CD14-positive monocyte (primary cell): ENCODE results near the gene ZNF184. TPM values are rescaled to one million over a fixed set of nuclear protein-coding genes. Genes with fewer than 3 reads are reported as not detected.
"Not testable (repeated sequence)": the region's sequence is repeated elsewhere in the genome, so short reads cannot be mapped to it uniquely, and the experiment has no call there.

Experiments
- DNase-seq, 3 donors: peaks; one replicate each; pipeline ENCODE4 v3.0.0-alpha.2; 2011 to 2022
- H2AFZ ChIP-seq: 2 replicates; pipeline ENCODE4 v1.6.0; 2012; ENCODE audit warnings: mild to moderate bottlenecking, low read depth, low read length, inconsistent platforms; ENCODE audit not compliant: insufficient read depth, poor library complexity, severe bottlenecking
- H3K27ac ChIP-seq, 2 donors: 1 replicate in 1 of 2; 2 replicates in 1 of 2; pipeline ENCODE4 v1.5.1; 2012 to 2013; ENCODE audit warnings: low read length in 2 of 2, control low read depth in 1 of 2, inconsistent platforms in 1 of 2, low read depth in 1 of 2, mild to moderate bottlenecking in 1 of 2
- H3K27me3 ChIP-seq, 2 donors: one replicate each; pipeline versions ENCODE4 v1.6.0 to v1.6.1; 2011 to 2013; ENCODE audit warnings: low read length in 2 of 2; ENCODE audit not compliant: control insufficient read depth in 2 of 2, insufficient read depth in 2 of 2
- H3K36me3 ChIP-seq, 2 donors: replicated peaks in 1 of 2; 1 replicate in 1 of 2; 2 replicates in 1 of 2; pipeline versions ENCODE4 v1.5.1 to v1.6.1; 2012 to 2013; ENCODE audit warnings: low read length in 2 of 2, control low read depth in 1 of 2, inconsistent platforms in 1 of 2, mild to moderate bottlenecking in 1 of 2; ENCODE audit not compliant: insufficient read depth in 2 of 2, control insufficient read depth in 1 of 2
- H3K4me1 ChIP-seq, 2 donors: 1 replicate in 1 of 2; 2 replicates in 1 of 2; pipeline versions ENCODE4 v1.5.1 to v1.6.1; 2012 to 2013; ENCODE audit warnings: low read length in 2 of 2, control low read depth in 1 of 2, inconsistent platforms in 1 of 2, mild to moderate bottlenecking in 1 of 2, moderate library complexity in 1 of 2; ENCODE audit not compliant: insufficient read depth in 2 of 2, control insufficient read depth in 1 of 2
- H3K4me2 ChIP-seq: replicated peaks from 2 replicates; pipeline ENCODE3; 2012; ENCODE audit warnings: low read length, moderate library complexity, mild to moderate bottlenecking; ENCODE audit not compliant: poor library complexity, severe bottlenecking; ENCODE audit errors: extremely low read depth
- H3K4me3 ChIP-seq, 3 experiments: fragments of 200-600 bp in 1 of 3; sonication (generic) in 1 of 3; replicated peaks in 1 of 3; 1 replicate in 2 of 3; 2 replicates in 1 of 3; pipeline ENCODE4 v1.5.1; 2011 to 2013; ENCODE audit warnings: low read length in 3 of 3, mild to moderate bottlenecking in 3 of 3, control low read depth in 2 of 3, low read depth in 2 of 3, inconsistent platforms in 1 of 3, moderate library complexity in 1 of 3
- H3K79me2 ChIP-seq: 2 replicates; pipeline ENCODE4 v1.6.0; 2012; ENCODE audit warnings: mild to moderate bottlenecking, control low read depth, inconsistent platforms, low read length, moderate library complexity; ENCODE audit not compliant: insufficient read depth
- H3K9ac ChIP-seq: 2 replicates; pipeline ENCODE4 v1.6.0; 2017; ENCODE audit warnings: low read length, mild to moderate bottlenecking; ENCODE audit not compliant: insufficient read depth, poor library complexity, severe bottlenecking
- H3K9me3 ChIP-seq, 2 donors: replicated peaks in 1 of 2; 1 replicate in 1 of 2; 2 replicates in 1 of 2; pipeline versions ENCODE4 v1.5.1 to v1.6.1; 2012 to 2013; ENCODE audit warnings: low read length in 2 of 2, control low read depth in 1 of 2; ENCODE audit not compliant: control insufficient read depth in 1 of 2, insufficient read depth in 1 of 2
- H4K20me1 ChIP-seq: 2 replicates; pipeline ENCODE4 v1.6.0; 2012; ENCODE audit warnings: mild to moderate bottlenecking, low read length, control low read depth, moderate library complexity; ENCODE audit not compliant: insufficient read depth
- H3K27ac Mint-ChIP-seq, 7 donors: one replicate each; pipeline ENCODE4 v1.8.0; 2020; ENCODE audit warnings: mild to moderate bottlenecking in 7 of 7, mixed read lengths in 7 of 7, moderate library complexity in 6 of 7, inconsistent platforms in 2 of 7
- H3K27me3 Mint-ChIP-seq, 3 donors: one replicate each; pipeline ENCODE4 v1.8.0; 2021 to 2022; ENCODE audit warnings: low read depth in 3 of 3, mild to moderate bottlenecking in 3 of 3, mixed read lengths in 3 of 3, moderate library complexity in 3 of 3, inconsistent platforms in 1 of 3
- H3K36me3 Mint-ChIP-seq, 2 donors: one replicate each; pipeline ENCODE4 v1.8.0; 2020; ENCODE audit warnings: mixed read lengths in 2 of 2, inconsistent platforms in 1 of 2, mild to moderate bottlenecking in 1 of 2
- H3K4me1 Mint-ChIP-seq: one replicate; pipeline ENCODE4 v1.8.0; 2020; ENCODE audit warnings: mild to moderate bottlenecking, mixed read lengths
- H3K4me3 Mint-ChIP-seq, 2 donors: one replicate each; pipeline ENCODE4 v1.8.0; 2020; ENCODE audit warnings: mild to moderate bottlenecking in 2 of 2, mixed read lengths in 2 of 2, moderate library complexity in 1 of 2
- H3K9me3 Mint-ChIP-seq, 7 donors: one replicate each; pipeline ENCODE4 v1.8.0; 2020 to 2022; ENCODE audit warnings: mixed read lengths in 7 of 7, mild to moderate bottlenecking in 6 of 7, moderate library complexity in 6 of 7, inconsistent platforms in 2 of 7
- WGBS: methylation state at CpG from one replicate; pipeline ENCODE4 v1.1.5; 2013; ENCODE audit warnings: missing lambda C conversion rate; ENCODE audit not compliant: insufficient coverage; 5-methylcytosine and 5-hydroxymethylcytosine counted together
- intact Hi-C, 2 donors: fragments of 100-400 bp; cut with micrococcal nuclease; formaldehyde crosslinking; loops; one replicate each; pipeline versions ENCODE4 v1.15.0 to v1.15.1; 2023
- polyA plus RNA-seq, 3 donors: library from polyadenylated mRNA; depleted of rRNA in 1 of 3; unstranded in 2 of 3; stranded (reverse) in 1 of 3; fragments of 300-500 nt in 2 of 3; fragments of >200 nt in 1 of 3; fragmentation: Illumina TruSeq in 2 of 3; gene quantifications; 1 replicate in 2 of 3; 2 replicates in 1 of 3; pipeline ENCODE4 v1.2.3, GENCODE V29; 2012 to 2021
- TF ChIP-seq, protein P1 (sequence below): fragments of 200-600 bp; IDR thresholded peaks from one replicate; pipeline ENCODE4 v1.8.0; 2022; ENCODE audit warnings: antibody characterized with exemption, mild to moderate bottlenecking

ZNF184 gene
- polyA plus RNA-seq, 3 donors = 1.00 to 1.5 (median 1.5) TPM

DNA sequence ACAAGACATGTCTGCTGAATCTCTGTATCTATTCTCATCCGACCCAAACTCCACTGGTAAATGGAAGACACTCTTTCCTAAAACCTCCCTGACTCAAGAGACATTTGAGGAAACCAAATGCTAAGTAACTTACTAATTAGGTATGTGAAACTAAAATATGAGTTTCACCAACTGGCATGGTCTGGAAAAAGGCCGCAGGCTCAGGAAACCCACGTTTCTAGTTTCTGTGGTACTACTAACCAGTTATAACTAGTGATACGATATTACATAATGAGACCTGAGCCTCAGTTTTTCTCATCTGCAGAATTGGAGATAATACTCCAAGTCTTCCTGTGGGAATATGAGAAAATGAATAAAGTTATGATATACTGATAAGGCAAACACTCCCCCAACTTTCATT is 44.4 kb downstream of the ZNF184 start:
- no peaks in the 10 kb centered on the region for H3K36me3 ChIP-seq
- TF ChIP-seq, protein P1, sequence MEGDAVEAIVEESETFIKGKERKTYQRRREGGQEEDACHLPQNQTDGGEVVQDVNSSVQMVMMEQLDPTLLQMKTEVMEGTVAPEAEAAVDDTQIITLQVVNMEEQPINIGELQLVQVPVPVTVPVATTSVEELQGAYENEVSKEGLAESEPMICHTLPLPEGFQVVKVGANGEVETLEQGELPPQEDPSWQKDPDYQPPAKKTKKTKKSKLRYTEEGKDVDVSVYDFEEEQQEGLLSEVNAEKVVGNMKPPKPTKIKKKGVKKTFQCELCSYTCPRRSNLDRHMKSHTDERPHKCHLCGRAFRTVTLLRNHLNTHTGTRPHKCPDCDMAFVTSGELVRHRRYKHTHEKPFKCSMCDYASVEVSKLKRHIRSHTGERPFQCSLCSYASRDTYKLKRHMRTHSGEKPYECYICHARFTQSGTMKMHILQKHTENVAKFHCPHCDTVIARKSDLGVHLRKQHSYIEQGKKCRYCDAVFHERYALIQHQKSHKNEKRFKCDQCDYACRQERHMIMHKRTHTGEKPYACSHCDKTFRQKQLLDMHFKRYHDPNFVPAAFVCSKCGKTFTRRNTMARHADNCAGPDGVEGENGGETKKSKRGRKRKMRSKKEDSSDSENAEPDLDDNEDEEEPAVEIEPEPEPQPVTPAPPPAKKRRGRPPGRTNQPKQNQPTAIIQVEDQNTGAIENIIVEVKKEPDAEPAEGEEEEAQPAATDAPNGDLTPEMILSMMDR = no peak
- H3K4me1 ChIP-seq = no peaks in the 10 kb centered on the region
- H3K4me3 ChIP-seq = no peak overlapping the region
- Mint-ChIP-seq H3K36me3 (no peaks in the 10 kb centered on the region), H3K9me3 (peaks cover 14 to 31% (median 25%) of the 10 kb centered on the region in 7 donors), H3K27me3 (peaks cover 0 to 3% (median 0%) of the 10 kb centered on the region in 3 donors), H3K4me3 (no peak overlapping the region), H3K27ac (no peak overlapping the region), H3K4me1 (no peaks in the 10 kb centered on the region)
- H2AFZ ChIP-seq = no peak overlapping the region
- no peak overlapping the region for H3K4me2 ChIP-seq
- H4K20me1 ChIP-seq = no peaks in the 10 kb centered on the region
- peaks cover 29 to 34% of the 10 kb centered on the region in 2 donors for H3K9me3 ChIP-seq
- no peak overlapping the region for H3K9ac ChIP-seq
- WGBS = 78% methylated on average over 2 of the region's 4 CpGs
- H3K79me2 ChIP-seq = no peaks in the 10 kb centered on the region
- no peaks in the 10 kb centered on the region for H3K27me3 ChIP-seq
- H3K27ac ChIP-seq = no peak overlapping the region
- intact Hi-C loops = no loop called here
- DNase-seq = no peak

DNA sequence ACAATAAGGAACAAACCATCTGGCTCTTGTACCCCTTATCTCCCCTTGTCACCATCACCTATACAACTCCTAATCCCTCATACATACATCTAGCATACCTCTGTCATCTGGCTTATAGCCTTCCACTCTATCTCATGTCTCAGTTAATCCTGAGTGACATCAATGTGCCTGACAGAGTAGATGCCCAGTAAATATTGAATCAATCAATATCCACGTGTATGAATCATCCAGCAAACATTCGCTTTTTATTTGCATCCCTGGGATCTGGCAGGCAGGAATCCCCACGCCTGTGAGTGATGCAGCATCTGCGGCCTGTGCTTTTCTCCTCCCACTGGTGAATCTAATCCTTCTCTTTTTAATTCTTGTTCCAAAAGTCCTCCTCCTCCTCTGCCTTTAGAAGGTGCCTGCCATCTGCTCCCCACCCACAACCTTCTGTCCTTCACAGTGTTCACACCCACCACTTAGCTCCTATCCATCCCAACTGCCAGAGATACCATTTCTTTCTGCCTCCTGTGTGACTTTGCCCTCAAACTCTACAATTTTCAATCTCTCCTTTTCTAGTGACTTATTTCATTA is 46.8 kb downstream of the ZNF184 start:
- H3K9ac ChIP-seq = no peak overlapping the region
- H4K20me1 ChIP-seq = no peaks in the 10 kb centered on the region
- peaks cover 0 to 5% (median 0%) of the 10 kb centered on the region in 3 donors for H3K27me3 Mint-ChIP-seq
- DNase-seq = no peak
- H3K79me2 ChIP-seq = no peaks in the 10 kb centered on the region
- H3K4me1 ChIP-seq = no peaks in the 10 kb centered on the region
- no peaks in the 10 kb centered on the region for H3K36me3 Mint-ChIP-seq
- H3K4me1 Mint-ChIP-seq = no peaks in the 10 kb centered on the region
- no peak overlapping the region for H3K27ac Mint-ChIP-seq
- H3K9me3 Mint-ChIP-seq = peaks cover 16 to 40% (median 35%) of the 10 kb centered on the region in 7 donors
- no peaks in the 10 kb centered on the region for H3K27me3 ChIP-seq
- intact Hi-C loops = no loop called here
- H3K9me3 ChIP-seq = peaks cover 39 to 44% of the 10 kb centered on the region in 2 donors
- H3K4me3 ChIP-seq = no peak overlapping the region
- 92% methylated on average over 4 of the region's 4 CpGs for WGBS
- TF ChIP-seq, protein P1 = no peak
- no peaks in the 10 kb centered on the region for H3K36me3 ChIP-seq
- H2AFZ ChIP-seq = no peak overlapping the region
- no peak overlapping the region for H3K4me2 ChIP-seq
- no peak overlapping the region for H3K27ac ChIP-seq
- H3K4me3 Mint-ChIP-seq = no peak overlapping the region

DNA sequence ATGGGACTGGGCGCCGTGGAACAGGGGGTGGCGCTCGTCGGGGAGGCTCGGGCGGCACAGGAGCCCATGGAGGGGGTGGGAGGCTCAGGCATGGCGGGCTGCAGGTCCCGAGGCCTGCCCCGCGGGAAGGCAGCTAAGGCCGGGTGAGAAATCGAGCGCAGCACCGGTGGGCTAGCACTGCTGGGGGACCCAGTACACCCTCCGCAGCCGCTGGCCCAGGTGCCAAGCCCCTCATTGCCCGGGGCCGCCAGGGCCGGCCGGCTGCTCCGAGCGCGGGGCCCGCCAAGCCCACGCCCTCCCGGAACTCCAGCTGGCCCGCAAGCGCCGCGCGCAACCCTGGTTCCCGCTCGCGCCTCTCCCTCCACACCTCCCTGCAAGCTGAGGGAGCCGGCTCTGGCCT is 48.1 kb downstream of the ZNF184 start:
- H3K4me3 Mint-ChIP-seq, H3K79me2 ChIP-seq, H3K4me3 ChIP-seq, H3K27ac ChIP-seq, intact Hi-C loops, H3K36me3 Mint-ChIP-seq, H3K36me3 ChIP-seq, H3K4me1 Mint-ChIP-seq, H3K27me3 ChIP-seq, H3K27ac Mint-ChIP-seq, H3K4me1 ChIP-seq, H3K27me3 Mint-ChIP-seq, H4K20me1 ChIP-seq, DNase-seq, H2AFZ ChIP-seq, H3K9ac ChIP-seq, H3K4me2 ChIP-seq: not testable (repeated sequence)
- peaks cover 22 to 44% (median 38%) of the 10 kb centered on the region in 7 donors for H3K9me3 Mint-ChIP-seq
- WGBS = 96% methylated on average over 30 of the region's 36 CpGs
- H3K9me3 ChIP-seq = peaks cover 42 to 51% of the 10 kb centered on the region in 2 donors
